ENCODE results near the gene CERT1. TPM values are rescaled to one million over a fixed set of nuclear protein-coding genes. Genes with fewer than 3 reads are reported as not detected.

The CERT1 gene
- total RNA-seq, 1 donor, result 50.3 TPM

DNA sequence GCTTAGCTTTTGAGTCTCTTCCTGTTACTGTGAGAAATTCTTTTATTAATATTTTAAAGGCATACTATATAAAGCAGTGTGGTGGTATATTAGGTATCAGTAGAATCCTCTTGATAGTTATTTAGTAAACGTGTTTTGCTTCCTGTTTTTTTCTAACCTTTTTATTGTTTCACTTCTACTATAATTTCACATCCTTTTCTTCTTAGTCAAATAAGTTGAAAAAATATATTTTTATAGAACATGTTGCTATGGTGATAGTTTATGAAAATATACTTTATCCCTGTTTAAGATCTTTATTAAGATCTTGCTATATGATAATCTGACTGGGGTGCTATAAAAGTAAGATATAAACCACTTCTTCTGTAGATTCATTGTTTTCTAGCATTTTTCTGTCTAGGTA, 2.4 kb upstream of the CERT1 start:
- H3K79me2 ChIP-seq (ENCODE audit: insufficient read depth, low read length), result peaks cover 95% of the 10 kb centered on the region
- H3K27ac ChIP-seq (ENCODE audit: low read depth, low read length), result no peak overlapping the region
- H2AFZ ChIP-seq (ENCODE audit: low read length), result no peak overlapping the region
- H3K4me2 ChIP-seq (ENCODE audit: insufficient read depth, low read length), result peak overlapping the region; percentile 86
- H3K4me1 ChIP-seq (ENCODE audit: insufficient read depth, low read length), result peaks cover 18% of the 10 kb centered on the region
- peaks cover 4% of the 10 kb centered on the region for H3K36me3 ChIP-seq (ENCODE audit: insufficient read depth, low read length)
- no peaks in the 10 kb centered on the region for H3K27me3 ChIP-seq (ENCODE audit: insufficient read depth, low read length)
- no peak for DNase-seq (ENCODE audit: insufficient read length, low spot score, missing footprints)
- no peaks in the 10 kb centered on the region for H3K9me3 ChIP-seq (ENCODE audit: low read depth, low read length)
- TF ChIP-seq, protein P1, sequence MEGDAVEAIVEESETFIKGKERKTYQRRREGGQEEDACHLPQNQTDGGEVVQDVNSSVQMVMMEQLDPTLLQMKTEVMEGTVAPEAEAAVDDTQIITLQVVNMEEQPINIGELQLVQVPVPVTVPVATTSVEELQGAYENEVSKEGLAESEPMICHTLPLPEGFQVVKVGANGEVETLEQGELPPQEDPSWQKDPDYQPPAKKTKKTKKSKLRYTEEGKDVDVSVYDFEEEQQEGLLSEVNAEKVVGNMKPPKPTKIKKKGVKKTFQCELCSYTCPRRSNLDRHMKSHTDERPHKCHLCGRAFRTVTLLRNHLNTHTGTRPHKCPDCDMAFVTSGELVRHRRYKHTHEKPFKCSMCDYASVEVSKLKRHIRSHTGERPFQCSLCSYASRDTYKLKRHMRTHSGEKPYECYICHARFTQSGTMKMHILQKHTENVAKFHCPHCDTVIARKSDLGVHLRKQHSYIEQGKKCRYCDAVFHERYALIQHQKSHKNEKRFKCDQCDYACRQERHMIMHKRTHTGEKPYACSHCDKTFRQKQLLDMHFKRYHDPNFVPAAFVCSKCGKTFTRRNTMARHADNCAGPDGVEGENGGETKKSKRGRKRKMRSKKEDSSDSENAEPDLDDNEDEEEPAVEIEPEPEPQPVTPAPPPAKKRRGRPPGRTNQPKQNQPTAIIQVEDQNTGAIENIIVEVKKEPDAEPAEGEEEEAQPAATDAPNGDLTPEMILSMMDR (IDR thresholded peaks at IDR 0.05; ENCODE audit: extremely low read depth, low read depth, low read length), result no peak
- peaks cover 20% of the 10 kb centered on the region for H4K20me1 ChIP-seq (ENCODE audit: insufficient read depth, low read length)
- no peak overlapping the region for H3K4me3 ChIP-seq (ENCODE audit: insufficient read depth, low read length)

DNA sequence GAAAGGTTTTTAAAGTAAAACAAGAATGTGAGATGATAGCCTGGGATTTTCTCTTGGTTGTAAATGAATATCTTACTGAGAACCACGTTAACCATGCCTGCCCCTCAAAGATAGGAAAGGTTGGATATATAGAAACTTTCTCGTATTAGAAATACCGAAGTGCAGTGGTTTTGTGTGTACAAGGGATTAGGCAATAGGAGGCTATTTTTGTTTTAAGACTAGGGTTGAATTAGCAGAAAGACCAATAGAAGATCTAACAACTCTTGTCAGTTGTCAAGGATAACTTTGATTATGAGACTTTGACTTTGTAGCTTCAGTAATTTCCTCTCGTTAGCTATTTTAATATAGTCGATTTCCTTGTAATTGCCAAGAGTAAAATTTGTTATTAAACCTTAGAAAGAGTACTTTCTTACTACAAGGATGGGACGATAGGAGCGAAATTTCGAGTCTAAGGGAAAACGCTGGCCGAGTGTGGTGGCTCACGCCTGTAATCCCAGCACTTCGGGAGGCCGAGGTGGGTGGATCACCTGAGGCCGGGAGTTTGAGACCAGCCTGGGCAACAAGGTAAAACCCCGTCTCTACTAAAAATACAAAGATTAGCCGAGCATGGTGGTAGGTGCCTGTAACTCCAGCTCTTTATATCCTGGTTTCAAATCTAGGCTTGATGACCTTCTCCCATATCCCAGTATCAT, 1.1 kb upstream of the CERT1 start:
- Histone ChIP-seq H3K4me3 (ENCODE audit: insufficient read depth, low read length) (peak overlapping the region; percentile 93), H3K27ac (ENCODE audit: low read depth, low read length) (peak overlapping the region; percentile 94)

DNA sequence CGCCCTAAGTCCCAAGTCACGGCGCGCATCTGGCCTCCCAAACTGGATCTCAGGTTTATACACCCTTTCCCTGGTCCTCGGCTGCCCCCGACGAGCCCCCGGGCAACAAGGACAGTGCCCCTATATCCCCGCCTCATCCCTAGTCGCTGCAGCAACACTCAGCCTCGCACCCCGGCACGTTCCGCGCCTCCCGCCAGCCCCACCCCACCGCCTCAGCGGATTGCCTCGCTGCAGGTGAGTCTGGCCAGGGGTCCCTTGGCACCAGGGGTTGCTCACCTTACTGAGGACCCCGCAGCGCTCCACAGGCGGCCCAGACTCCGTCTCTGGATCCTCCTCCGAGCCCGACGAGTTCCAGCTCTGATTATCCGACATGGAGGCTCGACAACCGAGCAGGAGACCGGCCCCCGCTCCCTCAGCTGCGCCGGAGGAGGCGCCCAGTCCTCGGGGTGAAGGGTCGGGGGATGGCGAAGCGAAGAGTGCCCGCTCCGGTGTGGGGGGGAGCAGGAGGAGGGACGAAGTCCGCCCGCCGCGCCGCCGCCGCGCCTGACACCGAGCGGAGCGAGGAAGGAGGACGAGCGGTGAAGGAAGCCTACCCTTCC, 494 bp downstream of the CERT1 start:
- no peaks in the 10 kb centered on the region for H3K9me3 ChIP-seq (ENCODE audit: low read depth, low read length)
- peak; percentile 49 for DNase-seq (ENCODE audit: insufficient read length, low spot score, missing footprints)
- peaks cover 96% of the 10 kb centered on the region for H3K79me2 ChIP-seq (ENCODE audit: insufficient read depth, low read length)

More for the DNA sequence above, 1.1 kb upstream of the CERT1 start:
- Histone ChIP-seq H3K9me3 (ENCODE audit: low read depth, low read length) (no peaks in the 10 kb centered on the region), H3K4me2 (ENCODE audit: insufficient read depth, low read length) (peak overlapping the region; percentile 86), H3K27me3 (ENCODE audit: insufficient read depth, low read length) (no peaks in the 10 kb centered on the region), H3K4me1 (ENCODE audit: insufficient read depth, low read length) (peaks cover 18% of the 10 kb centered on the region), H4K20me1 (ENCODE audit: insufficient read depth, low read length) (peaks cover 21% of the 10 kb centered on the region), H3K79me2 (ENCODE audit: insufficient read depth, low read length) (peaks cover 95% of the 10 kb centered on the region), H3K36me3 (ENCODE audit: insufficient read depth, low read length) (peaks cover 4% of the 10 kb centered on the region), H2AFZ (ENCODE audit: low read length) (peak overlapping the region; percentile 97)
- DNase-seq (ENCODE audit: insufficient read length, low spot score, missing footprints), result peak; percentile 27
- TF ChIP-seq, protein P1 (IDR thresholded peaks at IDR 0.05; ENCODE audit: extremely low read depth, low read depth, low read length), result no peak

More for the DNA sequence above, 494 bp downstream of the CERT1 start:
- Histone ChIP-seq H3K27ac (ENCODE audit: low read depth, low read length) (peak overlapping the region; percentile 76), H3K4me1 (ENCODE audit: insufficient read depth, low read length) (peaks cover 18% of the 10 kb centered on the region), H3K4me2 (ENCODE audit: insufficient read depth, low read length) (peak overlapping the region; percentile 90), H3K27me3 (ENCODE audit: insufficient read depth, low read length) (no peaks in the 10 kb centered on the region), H3K36me3 (ENCODE audit: insufficient read depth, low read length) (peaks cover 4% of the 10 kb centered on the region), H4K20me1 (ENCODE audit: insufficient read depth, low read length) (peaks cover 19% of the 10 kb centered on the region), H2AFZ (ENCODE audit: low read length) (peak overlapping the region; percentile 87), H3K4me3 (ENCODE audit: insufficient read depth, low read length) (peak overlapping the region; percentile 93)
- TF ChIP-seq, protein P1 (IDR thresholded peaks at IDR 0.05; ENCODE audit: extremely low read depth, low read depth, low read length), result no peak
